Activated naive CD4-positive, alpha-beta T cell treated with anti-CD3 and anti-CD28 coated beads, Interleukin-2, amount 50 U/mL, for 24 hours (primary cell): ENCODE results near the gene ZNF248.

Source experiments
- H3K27ac Mint-ChIP-seq: one replicate; pipeline ENCODE4 v1.8.0; 2021; ENCODE audit warnings: mild to moderate bottlenecking, mixed read lengths
- H3K27me3 Mint-ChIP-seq: one replicate; pipeline ENCODE4 v1.8.0; 2021; ENCODE audit warnings: mixed read lengths
- H3K36me3 Mint-ChIP-seq: one replicate; pipeline ENCODE4 v1.8.0; 2021; ENCODE audit warnings: mixed read lengths
- H3K4me1 Mint-ChIP-seq: one replicate; pipeline ENCODE4 v1.8.0; 2021; ENCODE audit warnings: mixed read lengths
- H3K4me3 Mint-ChIP-seq: one replicate; pipeline ENCODE4 v1.8.0; 2021; ENCODE audit warnings: mild to moderate bottlenecking, mixed read lengths
- H3K9me3 Mint-ChIP-seq: one replicate; pipeline ENCODE4 v1.8.0; 2021; ENCODE audit warnings: mixed read lengths

The ZNF248 gene

GRCh38 chr10:37855636-37856035, 1.8 kb downstream of the ZNF248 start:
- Mint-ChIP-seq H3K4me3 (no peak overlapping the region), H3K27me3 (no peaks in the 10 kb centered on the region), H3K9me3 (no peaks in the 10 kb centered on the region), H3K27ac (no peak overlapping the region), H3K4me1 (peaks cover 36% of the 10 kb centered on the region), H3K36me3 (peaks cover 14% of the 10 kb centered on the region)

GRCh38 chr10:37854626-37855025, 2.8 kb downstream of the ZNF248 start:
- Mint-ChIP-seq H3K27me3 (no peaks in the 10 kb centered on the region), H3K36me3 (peaks cover 14% of the 10 kb centered on the region), H3K4me3 (peak overlapping the region; percentile 20), H3K27ac (no peak overlapping the region), H3K9me3 (no peaks in the 10 kb centered on the region), H3K4me1 (peaks cover 36% of the 10 kb centered on the region)

GRCh38 chr10:37844644-37845043, 12.8 kb downstream of the ZNF248 start:
- Mint-ChIP-seq H3K4me3 (no peak overlapping the region), H3K9me3 (peaks cover 16% of the 10 kb centered on the region), H3K27me3 (no peaks in the 10 kb centered on the region), H3K4me1 (peaks cover 25% of the 10 kb centered on the region), H3K27ac (peak overlapping the region; percentile 62), H3K36me3 (peaks cover 46% of the 10 kb centered on the region)

DNA sequence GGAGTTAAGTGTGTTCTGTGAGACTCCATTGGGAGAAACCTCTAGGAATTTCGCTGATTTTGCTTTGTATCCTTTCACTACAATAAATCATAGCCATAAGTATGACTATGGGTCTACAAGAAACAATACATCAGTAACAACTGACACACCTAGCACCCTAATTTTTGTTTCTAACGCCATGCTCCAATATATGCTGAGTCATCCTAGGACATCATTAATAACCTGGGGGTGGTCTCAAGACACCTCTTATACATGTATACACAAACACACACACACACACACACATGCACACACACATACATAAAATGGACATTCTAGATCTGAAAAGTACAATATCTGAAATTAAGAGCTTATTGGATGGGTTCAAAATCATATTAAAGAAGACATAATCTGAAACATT, 18.2 kb downstream of the ZNF248 start:
- H3K36me3 Mint-ChIP-seq: peaks cover 71% of the 10 kb centered on the region
- no peak overlapping the region for H3K4me3 Mint-ChIP-seq

GRCh38 chr10:37831495-37832333, 25.7 kb downstream of the ZNF248 start:
- no peak overlapping the region for H3K4me3 Mint-ChIP-seq
- H3K9me3 Mint-ChIP-seq: peaks cover 75% of the 10 kb centered on the region
- no peaks in the 10 kb centered on the region for H3K27me3 Mint-ChIP-seq
- peaks cover 32% of the 10 kb centered on the region for H3K4me1 Mint-ChIP-seq
- H3K36me3 Mint-ChIP-seq: peaks cover 92% of the 10 kb centered on the region
- no peak overlapping the region for H3K27ac Mint-ChIP-seq

More for the DNA sequence above, 18.2 kb downstream of the ZNF248 start:
- peaks cover 35% of the 10 kb centered on the region for H3K4me1 Mint-ChIP-seq
- no peak overlapping the region for H3K27ac Mint-ChIP-seq
- H3K27me3 Mint-ChIP-seq: no peaks in the 10 kb centered on the region
- H3K9me3 Mint-ChIP-seq: peaks cover 48% of the 10 kb centered on the region

- peaks cover 44% of the 10 kb centered on the region for H3K9me3 Mint-ChIP-seq
- no peak overlapping the region for H3K4me3 Mint-ChIP-seq
- H3K27me3 Mint-ChIP-seq: no peaks in the 10 kb centered on the region
- H3K36me3 Mint-ChIP-seq: peaks cover 59% of the 10 kb centered on the region
- no peak overlapping the region for H3K27ac Mint-ChIP-seq
- H3K4me1 Mint-ChIP-seq: no peaks in the 10 kb centered on the region
Observed at GRCh38 chr10:37826806-37827205, 30.6 kb downstream of the ZNF248 start.

DNA sequence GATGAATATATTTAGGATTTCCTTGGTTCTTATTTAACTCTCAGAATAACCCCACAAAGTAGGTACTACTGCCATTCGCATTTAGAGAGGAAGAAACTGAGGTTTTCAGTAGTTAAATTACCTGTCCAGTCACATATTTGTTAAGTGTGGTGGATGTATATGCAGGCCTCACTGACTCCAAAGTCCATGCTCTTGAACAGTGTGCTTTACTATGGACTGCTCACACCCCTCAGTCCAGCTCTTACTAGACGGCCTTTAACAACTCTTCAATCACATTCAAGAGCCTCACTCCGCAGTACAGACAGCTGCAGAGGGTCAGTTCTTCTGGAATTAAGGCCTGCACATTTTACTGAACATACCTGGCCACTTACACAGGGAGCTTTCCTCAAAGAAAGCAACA, 36.2 kb downstream of the ZNF248 start:
- H3K27ac Mint-ChIP-seq: no peak overlapping the region
- no peak overlapping the region for H3K4me3 Mint-ChIP-seq
- H3K4me1 Mint-ChIP-seq: no peaks in the 10 kb centered on the region
- peaks cover 33% of the 10 kb centered on the region for H3K9me3 Mint-ChIP-seq
- no peaks in the 10 kb centered on the region for H3K27me3 Mint-ChIP-seq
- peaks cover 23% of the 10 kb centered on the region for H3K36me3 Mint-ChIP-seq

- Mint-ChIP-seq H3K27me3 (no peaks in the 10 kb centered on the region), H3K4me1 (no peaks in the 10 kb centered on the region), H3K4me3 (no peak overlapping the region), H3K36me3 (peaks cover 18% of the 10 kb centered on the region), H3K27ac (no peak overlapping the region), H3K9me3 (peaks cover 48% of the 10 kb centered on the region)
Observed at GRCh38 chr10:37819797-37820196, 37.6 kb downstream of the ZNF248 start.

- H3K36me3 Mint-ChIP-seq: peaks cover 23% of the 10 kb centered on the region
- no peak overlapping the region for H3K27ac Mint-ChIP-seq
- H3K9me3 Mint-ChIP-seq: peaks cover 54% of the 10 kb centered on the region
- no peaks in the 10 kb centered on the region for H3K4me1 Mint-ChIP-seq
- no peak overlapping the region for H3K4me3 Mint-ChIP-seq
- H3K27me3 Mint-ChIP-seq: no peaks in the 10 kb centered on the region
Observed at GRCh38 chr10:37816290-37816689, 41.1 kb downstream of the ZNF248 start.

DNA sequence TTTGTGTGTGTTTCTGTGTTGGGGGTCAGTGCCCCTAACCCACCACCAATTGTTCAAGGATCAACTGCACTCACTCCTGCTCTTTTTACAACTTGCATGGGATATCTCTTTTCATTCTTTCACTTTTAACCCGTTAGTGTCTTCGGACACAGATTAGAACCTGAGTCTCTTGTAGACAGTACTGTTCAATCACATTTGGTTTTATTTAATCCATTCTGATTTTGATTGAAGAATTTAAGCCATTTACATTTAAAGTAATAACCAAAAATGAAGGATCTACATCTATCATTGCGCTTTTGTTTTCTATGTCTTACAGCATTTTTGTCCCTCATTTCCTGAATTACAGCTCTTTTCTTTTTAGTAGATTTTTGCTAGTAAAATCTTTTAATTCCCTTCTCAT, 43.6 kb downstream of the ZNF248 start:
- Mint-ChIP-seq H3K36me3 (peaks cover 23% of the 10 kb centered on the region), H3K4me3 (no peak overlapping the region), H3K9me3 (peaks cover 36% of the 10 kb centered on the region), H3K27me3 (no peaks in the 10 kb centered on the region), H3K27ac (no peak overlapping the region), H3K4me1 (no peaks in the 10 kb centered on the region)

DNA sequence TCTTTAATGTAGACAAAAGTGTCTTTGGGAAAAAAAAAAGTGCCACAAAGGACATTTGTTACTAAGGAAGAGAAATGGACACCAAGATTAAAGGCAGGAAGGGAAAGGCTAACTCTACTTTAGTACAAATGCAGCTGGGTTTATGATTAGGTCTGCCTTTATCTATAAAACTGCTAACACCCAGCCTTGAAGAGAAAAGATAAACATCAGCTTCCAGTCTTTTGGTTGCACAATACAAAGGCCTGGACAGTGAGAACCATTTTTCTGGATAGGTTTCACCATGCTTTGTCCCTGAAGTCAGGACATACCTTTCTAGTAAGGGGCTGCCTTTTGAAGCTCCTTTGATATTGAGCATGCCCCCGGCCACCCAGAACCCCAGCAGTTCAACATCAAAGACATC, 45.1 kb downstream of the ZNF248 start:
- no peak overlapping the region for H3K27ac Mint-ChIP-seq
- peaks cover 36% of the 10 kb centered on the region for H3K9me3 Mint-ChIP-seq
- peaks cover 23% of the 10 kb centered on the region for H3K36me3 Mint-ChIP-seq
- H3K4me1 Mint-ChIP-seq: no peaks in the 10 kb centered on the region
- no peaks in the 10 kb centered on the region for H3K27me3 Mint-ChIP-seq
- no peak overlapping the region for H3K4me3 Mint-ChIP-seq

- no peaks in the 10 kb centered on the region for H3K4me1 Mint-ChIP-seq
- peaks cover 18% of the 10 kb centered on the region for H3K36me3 Mint-ChIP-seq
- H3K4me3 Mint-ChIP-seq: no peak overlapping the region
- H3K27ac Mint-ChIP-seq: no peak overlapping the region
- H3K9me3 Mint-ChIP-seq: peaks cover 5% of the 10 kb centered on the region
- no peaks in the 10 kb centered on the region for H3K27me3 Mint-ChIP-seq
Observed at GRCh38 chr10:37803269-37803668, 54.1 kb downstream of the ZNF248 start.

GRCh38 chr10:37801557-37801956, 55.9 kb downstream of the ZNF248 start:
- H3K4me1 Mint-ChIP-seq: no peaks in the 10 kb centered on the region
- no peaks in the 10 kb centered on the region for H3K27me3 Mint-ChIP-seq
- peaks cover 24% of the 10 kb centered on the region for H3K36me3 Mint-ChIP-seq
- H3K9me3 Mint-ChIP-seq: peaks cover 17% of the 10 kb centered on the region
- H3K27ac Mint-ChIP-seq: no peak overlapping the region
- H3K4me3 Mint-ChIP-seq: no peak overlapping the region

DNA sequence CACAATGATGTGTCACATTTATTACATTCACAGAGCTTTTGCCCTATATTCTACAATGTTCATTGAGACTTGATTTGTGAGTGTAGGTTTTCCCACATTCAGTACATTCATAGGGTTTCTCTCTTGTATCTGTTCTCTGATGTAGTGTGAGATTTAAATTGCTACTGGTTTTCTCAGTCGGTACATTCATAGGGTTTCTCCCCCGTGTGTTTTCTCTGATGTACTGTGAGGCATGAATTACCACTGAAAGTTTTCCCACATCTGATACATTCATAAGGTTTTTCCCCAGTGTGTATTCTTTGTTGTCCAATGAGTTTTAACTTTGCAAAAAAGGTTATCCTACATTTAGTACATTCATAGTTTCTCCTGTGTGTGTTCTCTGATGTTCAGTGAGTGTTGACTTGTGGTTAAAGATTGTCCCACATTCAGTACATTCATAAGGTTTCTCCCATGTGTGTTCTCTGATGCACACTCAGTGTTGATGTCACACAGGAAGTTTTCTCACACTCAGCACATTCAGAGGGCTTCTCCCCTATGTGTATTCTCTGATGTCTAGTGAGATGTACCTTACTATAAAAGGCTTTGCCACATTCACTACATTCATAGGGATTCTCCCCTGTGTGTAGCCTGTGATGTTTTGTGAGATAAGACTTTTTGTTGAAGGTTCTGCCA, 63.0 kb downstream of the ZNF248 start:
- peaks cover 28% of the 10 kb centered on the region for H3K9me3 Mint-ChIP-seq
- no peaks in the 10 kb centered on the region for H3K4me1 Mint-ChIP-seq
- no peak overlapping the region for H3K4me3 Mint-ChIP-seq
- H3K36me3 Mint-ChIP-seq: peaks cover 29% of the 10 kb centered on the region
- no peaks in the 10 kb centered on the region for H3K27me3 Mint-ChIP-seq
- no peak overlapping the region for H3K27ac Mint-ChIP-seq

DNA sequence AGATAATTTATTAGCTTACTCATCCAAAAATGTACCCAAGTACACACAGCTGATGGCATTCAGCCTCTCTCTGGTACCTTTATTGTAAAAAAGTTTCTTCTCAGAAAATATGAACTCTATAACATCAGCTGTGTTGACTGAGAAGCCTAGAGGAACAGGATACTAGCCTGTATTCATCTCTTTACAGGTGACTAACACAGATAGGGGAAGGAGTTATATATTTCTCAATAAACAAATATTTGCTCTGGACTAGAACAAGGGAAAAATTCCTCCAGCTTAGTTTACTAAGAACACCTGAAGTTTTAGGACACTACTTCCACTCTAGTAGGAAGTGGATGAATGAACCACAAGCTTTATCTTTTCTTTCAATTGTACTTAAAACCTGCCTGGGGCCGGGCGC, 67.8 kb downstream of the ZNF248 start:
- Mint-ChIP-seq H3K4me1 (no peaks in the 10 kb centered on the region), H3K27ac (no peak overlapping the region), H3K9me3 (peaks cover 14% of the 10 kb centered on the region), H3K36me3 (peaks cover 21% of the 10 kb centered on the region), H3K27me3 (no peaks in the 10 kb centered on the region), H3K4me3 (no peak overlapping the region)

DNA sequence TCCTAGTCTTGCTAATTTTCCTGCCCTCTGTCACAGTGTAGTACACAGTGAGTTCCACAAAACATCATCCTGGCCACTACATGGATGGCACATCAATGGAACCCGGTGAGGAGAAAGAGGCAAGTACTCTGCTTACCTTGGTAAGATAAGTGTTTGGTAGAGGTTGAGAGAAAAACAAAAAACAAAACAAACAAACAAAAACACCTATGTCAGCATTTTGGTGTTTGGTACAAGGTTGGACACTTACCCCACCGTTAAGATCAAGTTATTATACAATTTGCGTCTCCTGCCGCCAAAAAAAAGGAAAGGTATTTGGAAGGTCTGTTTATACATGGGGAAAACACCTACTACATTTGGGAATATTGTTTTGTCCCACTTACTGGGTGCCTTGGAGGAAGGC, 72.7 kb downstream of the ZNF248 start:
- Mint-ChIP-seq H3K4me3 (no peak overlapping the region), H3K4me1 (no peaks in the 10 kb centered on the region), H3K27ac (no peak overlapping the region), H3K36me3 (peaks cover 17% of the 10 kb centered on the region), H3K9me3 (peaks cover 18% of the 10 kb centered on the region), H3K27me3 (no peaks in the 10 kb centered on the region)
